SK-N-SH treated with all-trans-retinoic acid at 6 μM for 48 hours (cell line): ENCODE data around the gene CLOCK.
"Not testable (repeated sequence)": the region's sequence is repeated elsewhere in the genome, so short reads cannot be mapped to it uniquely, and the experiment has no call there.

ENCODE experiments used
- SNAI2 ChIP-seq: fragments of 250-450 bp; sonication (Bioruptor Pico); IDR thresholded peaks from 2 replicates; pipeline ENCODE4 v1.5.0; 2020; ENCODE audit warnings: mild to moderate bottlenecking, moderate library complexity
- TOX ChIP-seq: fragments of 250-450 bp; sonication (Bioruptor Pico); IDR thresholded peaks from 2 replicates; pipeline ENCODE4 v1.8.0; 2021; ENCODE audit warnings: mild to moderate bottlenecking, moderate library complexity, borderline replicate concordance
- TF ChIP-seq, protein P1 (sequence below): fragments of 250-450 bp; sonication (Bioruptor Pico); IDR thresholded peaks from 2 replicates; pipeline ENCODE4 v1.8.0; 2020; ENCODE audit warnings: mild to moderate bottlenecking, moderate library complexity, borderline replicate concordance
- TF ChIP-seq, protein P2 (sequence below): fragments of 250-450 bp; sonication (Bioruptor Pico); IDR thresholded peaks from 2 replicates; pipeline ENCODE4 v1.5.0; 2020; ENCODE audit warnings: mild to moderate bottlenecking, moderate library complexity

DNA sequence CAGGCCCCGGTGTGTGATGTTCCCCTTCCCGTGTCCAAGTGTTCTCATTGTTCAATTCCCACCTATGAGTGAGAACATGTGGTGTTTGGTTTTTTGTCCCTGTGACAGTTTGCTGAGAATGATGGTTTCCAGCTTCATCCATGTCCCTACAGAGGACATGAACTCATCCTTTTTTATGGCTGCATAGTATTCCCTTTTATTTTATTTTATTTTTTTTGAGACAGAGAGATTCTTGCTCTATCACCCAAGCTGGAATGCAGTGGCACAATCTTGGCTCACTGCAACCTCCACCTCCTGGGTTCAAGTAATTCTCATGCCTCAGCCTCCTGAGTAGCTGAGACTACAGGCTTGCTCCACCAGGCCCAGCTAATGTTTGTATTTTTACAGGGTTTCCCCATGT is 36.1 kb upstream of the CLOCK start:
- TF ChIP-seq, protein P1, sequence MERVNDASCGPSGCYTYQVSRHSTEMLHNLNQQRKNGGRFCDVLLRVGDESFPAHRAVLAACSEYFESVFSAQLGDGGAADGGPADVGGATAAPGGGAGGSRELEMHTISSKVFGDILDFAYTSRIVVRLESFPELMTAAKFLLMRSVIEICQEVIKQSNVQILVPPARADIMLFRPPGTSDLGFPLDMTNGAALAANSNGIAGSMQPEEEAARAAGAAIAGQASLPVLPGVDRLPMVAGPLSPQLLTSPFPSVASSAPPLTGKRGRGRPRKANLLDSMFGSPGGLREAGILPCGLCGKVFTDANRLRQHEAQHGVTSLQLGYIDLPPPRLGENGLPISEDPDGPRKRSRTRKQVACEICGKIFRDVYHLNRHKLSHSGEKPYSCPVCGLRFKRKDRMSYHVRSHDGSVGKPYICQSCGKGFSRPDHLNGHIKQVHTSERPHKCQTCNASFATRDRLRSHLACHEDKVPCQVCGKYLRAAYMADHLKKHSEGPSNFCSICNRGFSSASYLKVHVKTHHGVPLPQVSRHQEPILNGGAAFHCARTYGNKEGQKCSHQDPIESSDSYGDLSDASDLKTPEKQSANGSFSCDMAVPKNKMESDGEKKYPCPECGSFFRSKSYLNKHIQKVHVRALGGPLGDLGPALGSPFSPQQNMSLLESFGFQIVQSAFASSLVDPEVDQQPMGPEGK (CRISPR knock-in tag) = not testable (repeated sequence)
- not testable (repeated sequence) for TF ChIP-seq SNAI2, TOX (CRISPR knock-in tag)
- TF ChIP-seq, protein P2, sequence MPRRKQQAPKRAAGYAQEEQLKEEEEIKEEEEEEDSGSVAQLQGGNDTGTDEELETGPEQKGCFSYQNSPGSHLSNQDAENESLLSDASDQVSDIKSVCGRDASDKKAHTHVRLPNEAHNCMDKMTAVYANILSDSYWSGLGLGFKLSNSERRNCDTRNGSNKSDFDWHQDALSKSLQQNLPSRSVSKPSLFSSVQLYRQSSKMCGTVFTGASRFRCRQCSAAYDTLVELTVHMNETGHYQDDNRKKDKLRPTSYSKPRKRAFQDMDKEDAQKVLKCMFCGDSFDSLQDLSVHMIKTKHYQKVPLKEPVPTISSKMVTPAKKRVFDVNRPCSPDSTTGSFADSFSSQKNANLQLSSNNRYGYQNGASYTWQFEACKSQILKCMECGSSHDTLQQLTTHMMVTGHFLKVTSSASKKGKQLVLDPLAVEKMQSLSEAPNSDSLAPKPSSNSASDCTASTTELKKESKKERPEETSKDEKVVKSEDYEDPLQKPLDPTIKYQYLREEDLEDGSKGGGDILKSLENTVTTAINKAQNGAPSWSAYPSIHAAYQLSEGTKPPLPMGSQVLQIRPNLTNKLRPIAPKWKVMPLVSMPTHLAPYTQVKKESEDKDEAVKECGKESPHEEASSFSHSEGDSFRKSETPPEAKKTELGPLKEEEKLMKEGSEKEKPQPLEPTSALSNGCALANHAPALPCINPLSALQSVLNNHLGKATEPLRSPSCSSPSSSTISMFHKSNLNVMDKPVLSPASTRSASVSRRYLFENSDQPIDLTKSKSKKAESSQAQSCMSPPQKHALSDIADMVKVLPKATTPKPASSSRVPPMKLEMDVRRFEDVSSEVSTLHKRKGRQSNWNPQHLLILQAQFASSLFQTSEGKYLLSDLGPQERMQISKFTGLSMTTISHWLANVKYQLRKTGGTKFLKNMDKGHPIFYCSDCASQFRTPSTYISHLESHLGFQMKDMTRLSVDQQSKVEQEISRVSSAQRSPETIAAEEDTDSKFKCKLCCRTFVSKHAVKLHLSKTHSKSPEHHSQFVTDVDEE (CRISPR knock-in tag) = not testable (repeated sequence)
